ENCODE results near the gene SERINC3.

SERINC3 gene

GRCh38 chr20:44532259-44532980 is 10.6 kb upstream of the SERINC3 start:
- DNase-seq = no peak

DNA sequence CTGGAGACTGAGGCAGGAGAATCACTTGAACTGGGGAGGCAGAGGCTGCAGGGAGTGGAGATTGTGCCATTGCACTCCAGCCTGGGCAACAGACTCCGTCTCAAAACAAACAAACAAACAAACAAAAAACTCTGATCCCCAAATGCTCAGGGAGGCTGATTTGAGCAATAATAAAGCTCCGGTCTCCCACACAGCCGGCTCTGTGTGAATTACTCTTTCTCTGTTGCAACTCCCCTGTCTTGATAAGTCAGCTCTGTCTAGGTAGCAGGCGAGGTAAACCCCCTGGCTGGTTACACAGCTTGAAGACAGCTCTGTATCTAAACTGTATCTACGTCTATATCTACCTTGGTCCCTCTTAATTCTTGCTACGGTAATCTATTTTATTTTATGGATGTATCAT is 6.4 kb upstream of the SERINC3 start:
- no peak for DNase-seq

DNA sequence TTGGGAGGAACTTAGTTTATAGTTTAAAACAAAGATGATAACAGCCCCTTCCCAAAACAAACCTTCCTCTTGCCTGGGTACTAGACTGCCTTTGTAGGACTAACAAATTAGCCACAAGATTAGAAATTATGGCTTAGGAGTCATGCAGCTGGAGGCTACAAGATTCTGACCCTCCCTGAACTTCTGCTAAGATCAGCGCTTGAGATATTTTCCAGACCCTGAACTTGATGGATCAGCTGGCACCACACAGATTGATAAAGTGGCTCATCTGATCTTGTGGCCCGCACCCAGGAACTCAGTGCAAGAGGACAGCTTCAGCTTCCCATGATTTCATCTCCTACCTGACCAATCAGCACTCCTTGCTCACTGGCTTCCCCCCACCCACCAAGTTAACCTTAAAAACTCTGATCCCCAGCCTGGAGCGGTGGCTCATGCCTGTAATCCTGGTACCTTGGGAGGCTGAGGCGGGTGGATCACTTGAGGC is 5.9 kb upstream of the SERINC3 start:
- DNase-seq = no peak

DNA sequence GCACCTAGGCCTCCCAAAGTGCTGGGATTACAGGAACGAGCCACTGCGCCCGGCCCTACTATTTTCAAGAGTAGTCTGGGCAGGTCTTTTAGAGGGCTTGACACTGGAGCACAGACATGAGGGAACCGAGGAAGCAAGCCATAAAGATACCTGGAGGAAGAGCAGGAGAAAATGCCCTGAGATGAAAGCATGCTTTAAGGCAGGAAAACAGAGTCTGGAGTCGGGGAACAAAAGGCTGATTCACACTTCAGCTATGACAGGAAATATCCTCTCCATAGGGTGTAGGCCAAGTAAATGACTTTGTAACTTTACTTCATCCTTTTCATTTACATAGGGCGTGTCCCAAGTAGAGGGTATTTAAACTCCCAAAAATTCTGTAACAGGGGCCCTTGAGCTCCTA is 4.3 kb upstream of the SERINC3 start:
- DNase-seq = no peak

GRCh38 chr20:44523746-44524145 is 1.9 kb upstream of the SERINC3 start:
- no peak for DNase-seq

DNA sequence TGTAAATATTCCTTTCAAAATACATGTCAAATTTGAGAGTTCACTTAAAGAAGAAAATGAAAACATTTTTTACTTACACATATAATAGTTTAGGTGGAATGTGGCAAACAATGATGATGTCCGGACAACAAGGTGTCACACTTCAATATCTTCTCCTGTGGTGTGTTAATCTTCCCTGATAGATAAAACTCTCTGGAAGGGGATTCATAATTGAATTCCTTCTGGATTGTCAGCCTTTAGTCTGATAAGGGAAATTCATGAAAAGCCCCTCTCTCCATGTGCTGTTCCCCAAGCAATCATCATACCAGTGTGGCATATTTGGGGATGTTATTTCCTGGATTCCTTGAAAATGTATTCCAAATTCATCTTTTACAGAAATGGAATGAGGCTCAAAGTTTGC is 971 bp upstream of the SERINC3 start:
- DNase-seq = no peak

GRCh38 chr20:44520881-44521280 is 989 bp downstream of the SERINC3 start:
- no peak for DNase-seq

DNA sequence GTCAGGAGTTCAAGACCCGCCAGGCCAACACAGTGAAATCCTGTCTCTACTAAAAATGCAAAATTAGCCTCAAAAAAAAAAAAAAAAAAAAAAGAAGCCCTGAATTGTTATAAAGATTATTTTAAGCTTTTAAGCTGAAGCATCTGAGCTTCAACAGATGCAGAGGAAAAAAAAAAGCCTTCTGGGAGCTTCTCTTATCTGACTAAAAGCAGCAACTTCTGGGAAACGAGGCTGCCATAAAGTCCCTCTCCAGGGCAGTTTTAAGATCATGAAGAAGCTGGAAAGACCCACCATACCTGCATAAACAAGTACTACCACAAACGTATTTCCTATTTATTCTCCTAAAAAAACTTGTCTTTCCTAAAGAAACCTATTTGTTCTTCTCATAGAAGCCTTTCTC is 3.6 kb downstream of the SERINC3 start:
- no peak for DNase-seq

DNA sequence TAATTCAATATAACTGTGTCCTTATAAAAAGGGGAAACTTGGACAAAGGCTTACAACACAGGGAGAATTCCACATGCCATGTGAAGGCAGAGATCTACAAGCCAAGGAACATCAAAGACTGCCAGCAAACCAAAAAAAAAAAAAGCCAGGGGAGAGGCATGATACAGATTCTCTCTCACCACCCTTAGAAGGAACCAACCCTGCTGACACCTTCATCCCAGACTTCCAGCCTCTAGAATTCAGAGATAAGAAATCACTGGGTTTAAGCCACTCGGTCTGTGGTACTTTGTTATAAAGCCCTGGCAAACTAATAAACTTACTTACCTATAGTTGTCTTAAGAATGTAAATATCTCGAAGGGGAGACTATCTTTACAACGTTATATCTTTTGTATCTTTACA is 4.4 kb downstream of the SERINC3 start:
- no peak for DNase-seq

DNA sequence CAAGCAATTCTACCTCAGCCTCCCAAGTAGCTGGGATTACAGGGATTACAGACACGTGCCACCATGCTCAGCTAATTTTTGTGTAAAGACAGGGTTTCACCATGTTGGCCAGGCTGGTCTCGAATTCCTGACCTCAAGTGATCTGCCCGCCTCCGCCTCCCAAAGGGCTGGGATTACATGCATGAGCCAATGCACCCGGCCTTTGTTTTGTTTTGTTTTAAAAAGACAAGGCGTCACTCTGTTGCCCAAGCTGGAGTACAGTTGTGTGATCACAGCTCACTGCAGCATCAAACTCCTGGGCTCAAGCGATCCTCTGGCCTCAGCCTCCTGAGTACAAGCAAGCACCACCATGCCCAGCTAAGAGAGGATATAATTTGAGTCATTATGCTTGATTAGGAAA is 5.4 kb downstream of the SERINC3 start:
- no peak for DNase-seq

DNA sequence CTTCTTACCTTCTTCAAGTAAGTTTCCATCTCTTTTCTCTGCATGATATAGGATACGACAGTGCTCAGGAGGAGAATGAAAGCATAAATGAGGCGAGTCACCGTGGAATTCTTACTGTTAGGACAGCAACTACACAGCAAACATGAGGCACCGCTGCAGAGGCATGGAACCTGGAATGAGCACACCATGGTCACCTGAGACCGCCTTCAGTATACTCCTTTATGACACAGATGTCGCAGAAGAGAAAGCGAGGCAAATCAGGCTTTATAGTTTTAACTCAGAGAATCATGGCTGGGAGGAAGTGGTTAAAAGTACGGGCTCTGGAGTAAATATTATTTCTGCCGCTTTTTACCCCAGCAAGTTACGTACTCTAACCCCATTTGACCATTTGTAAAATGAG is 8.0 kb downstream of the SERINC3 start:
- no peak for DNase-seq

- DNase-seq = no peak
Measured at GRCh38 chr20:44509762-44510161, 12.1 kb downstream of the SERINC3 start.

- DNase-seq = no peak
Measured at GRCh38 chr20:44504402-44505307, 17.2 kb downstream of the SERINC3 start.

- DNase-seq = no peak
Measured at GRCh38 chr20:44502968-44503367, 18.9 kb downstream of the SERINC3 start.

DNA sequence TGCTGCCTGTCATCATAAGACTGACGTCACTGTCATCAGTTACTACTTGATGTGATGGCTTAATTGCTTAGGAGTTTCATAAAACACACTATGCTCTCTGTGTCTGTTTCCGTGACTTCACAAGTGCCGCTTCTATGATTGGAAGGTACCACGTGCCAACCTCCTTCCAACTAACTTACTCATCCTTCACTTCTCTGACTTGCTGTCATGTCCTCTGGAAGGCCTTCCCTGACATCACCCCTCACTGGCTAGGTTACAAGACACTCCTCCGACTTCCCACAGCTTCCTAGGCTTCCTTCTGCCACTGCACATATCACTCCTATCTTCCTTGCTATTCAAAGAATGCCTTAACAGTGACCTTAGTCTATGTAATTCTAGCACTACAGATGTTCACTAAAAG is 20.4 kb downstream of the SERINC3 start:
- DNase-seq = no peak

- DNase-seq = no peak
Measured at GRCh38 chr20:44500221-44500620, 21.6 kb downstream of the SERINC3 start.

DNA sequence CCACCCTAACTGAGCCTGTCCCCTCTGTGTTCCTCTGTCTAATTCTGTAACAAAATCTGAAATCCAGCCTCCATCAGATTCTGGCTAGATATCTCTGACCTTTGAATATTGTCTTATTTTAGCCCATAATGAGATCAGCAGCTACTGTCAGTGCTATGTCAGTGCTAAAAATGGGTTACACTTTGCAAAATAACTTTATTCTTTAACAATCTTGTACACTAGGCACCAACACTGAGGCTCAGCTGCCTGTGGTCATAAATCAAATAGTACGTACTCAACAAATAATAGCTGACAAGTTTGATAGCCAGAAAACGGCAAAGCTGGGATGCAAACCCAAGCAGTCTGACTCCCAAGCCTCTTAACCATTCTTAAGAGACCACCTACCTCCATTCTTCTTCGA is 24.1 kb downstream of the SERINC3 start:
- no peak for DNase-seq

- no peak for DNase-seq
Measured at GRCh38 chr20:44496976-44497375, 24.9 kb downstream of the SERINC3 start.

- DNase-seq = no peak
Measured at GRCh38 chr20:44495802-44496481, 25.9 kb downstream of the SERINC3 start.

DNA sequence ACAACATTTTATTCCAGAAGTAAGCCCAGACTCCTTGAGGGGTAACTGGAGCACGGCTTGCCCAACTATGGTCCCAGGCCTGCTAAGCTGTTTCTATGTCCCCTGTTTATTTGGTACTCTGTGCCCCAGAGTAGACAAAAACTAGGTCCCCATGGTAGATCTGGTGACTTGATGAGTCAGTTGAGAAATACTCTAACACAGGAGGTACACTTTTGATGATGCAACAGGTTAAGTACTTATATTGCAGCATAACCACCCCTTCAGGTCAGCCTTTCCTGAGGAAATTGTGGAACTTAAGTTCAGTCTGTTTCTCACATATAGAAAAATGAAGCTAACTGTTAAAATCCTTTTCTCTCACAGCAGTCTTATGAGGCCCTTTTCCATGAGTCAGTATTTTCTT is 26.6 kb downstream of the SERINC3 start:
- no peak for DNase-seq

DNA sequence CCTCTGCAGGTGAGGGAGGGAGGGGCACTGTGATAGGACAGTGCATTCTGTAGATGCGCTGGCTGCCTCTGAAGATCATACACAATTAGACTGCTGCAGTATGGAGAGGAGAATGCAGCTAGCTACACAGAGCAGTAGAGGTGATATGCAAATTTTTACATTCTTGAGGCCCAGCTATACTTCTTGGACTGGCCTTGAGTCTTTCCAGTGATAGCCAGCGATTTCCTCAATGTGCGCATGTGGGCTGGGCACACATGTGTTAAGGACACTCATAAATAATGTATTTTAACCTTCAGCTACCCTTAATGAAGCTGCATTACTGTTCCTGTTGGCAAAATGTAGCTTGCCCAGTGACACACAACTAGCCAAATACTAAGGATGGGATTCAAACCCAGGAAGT is 27.2 kb downstream of the SERINC3 start:
- no peak for DNase-seq

DNA sequence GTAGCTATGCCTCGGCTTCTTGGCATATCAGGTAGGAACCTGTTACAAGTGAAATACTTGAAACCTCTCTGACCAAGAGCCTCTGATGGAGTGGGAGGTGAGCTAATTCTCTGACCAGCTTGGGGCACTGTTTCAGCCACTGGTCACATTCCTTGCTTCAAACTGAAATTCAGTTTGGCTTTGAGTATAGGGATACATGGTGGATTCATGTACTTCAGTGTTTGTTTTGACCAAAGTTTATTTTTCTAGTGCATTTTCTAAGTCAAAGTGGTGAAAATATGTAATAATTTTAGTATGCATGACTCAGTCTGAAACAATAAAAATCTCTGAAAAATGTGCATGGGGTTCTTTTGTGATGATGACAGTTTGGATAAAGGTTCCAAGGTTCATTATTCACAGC is 27.6 kb downstream of the SERINC3 start:
- DNase-seq = no peak

DNA sequence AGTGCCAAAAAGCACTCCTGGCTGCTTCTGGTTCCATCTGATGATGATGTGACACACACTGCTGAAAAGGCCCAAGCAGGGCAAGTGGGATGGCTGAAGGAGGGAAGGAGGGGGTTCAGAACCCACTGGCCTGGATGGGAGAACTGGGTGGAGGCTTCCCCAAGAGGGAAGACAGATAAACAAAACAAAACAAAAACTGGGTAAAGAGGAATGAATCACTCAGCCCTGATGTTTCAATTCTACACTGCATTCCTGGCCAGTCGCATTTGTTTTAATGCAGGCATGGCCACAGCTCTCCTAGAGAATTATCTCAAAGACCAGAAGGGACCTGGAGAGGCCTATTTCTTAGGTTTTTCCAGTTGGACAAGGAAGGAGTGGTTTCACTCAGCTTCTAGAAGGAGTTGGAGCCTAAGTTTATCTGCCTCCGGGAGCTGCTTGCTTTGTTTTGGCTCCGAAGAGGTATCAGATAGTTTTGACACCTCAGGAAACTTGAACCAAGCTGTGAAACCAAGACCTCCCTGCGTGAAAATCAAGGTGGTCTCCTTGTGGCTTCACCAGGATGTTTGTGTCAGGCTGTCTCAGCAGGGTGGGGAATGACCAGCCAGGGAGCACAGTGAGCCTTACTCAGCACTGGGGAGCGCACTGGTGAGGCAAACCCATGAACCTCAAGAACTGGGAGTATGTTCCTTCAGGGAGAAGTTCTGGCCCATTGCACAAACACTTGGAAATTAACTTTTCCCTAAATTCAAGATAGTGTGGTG is 30.1 kb downstream of the SERINC3 start:
- DNase-seq = no peak

Data from effector CD4-positive, alpha-beta T cell (primary cell).